ENCODE measurements around the gene SOX13.
"Not testable (repeated sequence)": the region's sequence is repeated elsewhere in the genome, so short reads cannot be mapped to it uniquely, and the experiment has no call there.

Gene SOX13

DNA sequence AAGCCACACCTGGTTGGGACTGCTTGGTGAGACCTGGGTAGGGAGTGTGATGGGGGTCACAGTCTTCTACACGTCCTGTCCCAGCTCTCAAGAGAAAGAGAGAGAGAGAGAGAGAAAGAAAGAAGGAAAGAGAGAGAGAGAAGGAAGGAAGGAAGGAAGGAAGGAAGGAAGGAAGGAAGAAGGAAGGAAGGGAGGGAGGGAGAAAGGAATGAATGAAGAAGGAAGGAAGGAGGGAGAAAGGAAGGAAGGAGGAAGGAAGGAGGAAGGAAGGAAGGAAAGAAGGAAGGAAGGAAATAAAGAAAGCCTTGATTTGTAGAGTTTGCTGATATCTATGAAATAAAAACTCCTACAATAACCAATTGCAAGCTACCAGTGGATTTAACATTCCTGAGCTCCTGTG is 28.5 kb upstream of the SOX13 start:
- no peak overlapping the region for H3K4me3 ChIP-seq (ENCODE audit: low read length)
- TF ChIP-seq, protein P1, sequence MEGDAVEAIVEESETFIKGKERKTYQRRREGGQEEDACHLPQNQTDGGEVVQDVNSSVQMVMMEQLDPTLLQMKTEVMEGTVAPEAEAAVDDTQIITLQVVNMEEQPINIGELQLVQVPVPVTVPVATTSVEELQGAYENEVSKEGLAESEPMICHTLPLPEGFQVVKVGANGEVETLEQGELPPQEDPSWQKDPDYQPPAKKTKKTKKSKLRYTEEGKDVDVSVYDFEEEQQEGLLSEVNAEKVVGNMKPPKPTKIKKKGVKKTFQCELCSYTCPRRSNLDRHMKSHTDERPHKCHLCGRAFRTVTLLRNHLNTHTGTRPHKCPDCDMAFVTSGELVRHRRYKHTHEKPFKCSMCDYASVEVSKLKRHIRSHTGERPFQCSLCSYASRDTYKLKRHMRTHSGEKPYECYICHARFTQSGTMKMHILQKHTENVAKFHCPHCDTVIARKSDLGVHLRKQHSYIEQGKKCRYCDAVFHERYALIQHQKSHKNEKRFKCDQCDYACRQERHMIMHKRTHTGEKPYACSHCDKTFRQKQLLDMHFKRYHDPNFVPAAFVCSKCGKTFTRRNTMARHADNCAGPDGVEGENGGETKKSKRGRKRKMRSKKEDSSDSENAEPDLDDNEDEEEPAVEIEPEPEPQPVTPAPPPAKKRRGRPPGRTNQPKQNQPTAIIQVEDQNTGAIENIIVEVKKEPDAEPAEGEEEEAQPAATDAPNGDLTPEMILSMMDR (conservative IDR thresholded peaks at IDR 0.05; ENCODE audit: low read depth, low read length): no peak
- DNase-seq (ENCODE audit: low read depth): no peak

GRCh38 chr1:204045430-204045829 is 27.5 kb upstream of the SOX13 start:
- DNase-seq (ENCODE audit: low read depth): no peak
- TF ChIP-seq, protein P1 (conservative IDR thresholded peaks at IDR 0.05; ENCODE audit: low read depth, low read length): no peak
- no peak overlapping the region for H3K4me3 ChIP-seq (ENCODE audit: low read length)

DNA sequence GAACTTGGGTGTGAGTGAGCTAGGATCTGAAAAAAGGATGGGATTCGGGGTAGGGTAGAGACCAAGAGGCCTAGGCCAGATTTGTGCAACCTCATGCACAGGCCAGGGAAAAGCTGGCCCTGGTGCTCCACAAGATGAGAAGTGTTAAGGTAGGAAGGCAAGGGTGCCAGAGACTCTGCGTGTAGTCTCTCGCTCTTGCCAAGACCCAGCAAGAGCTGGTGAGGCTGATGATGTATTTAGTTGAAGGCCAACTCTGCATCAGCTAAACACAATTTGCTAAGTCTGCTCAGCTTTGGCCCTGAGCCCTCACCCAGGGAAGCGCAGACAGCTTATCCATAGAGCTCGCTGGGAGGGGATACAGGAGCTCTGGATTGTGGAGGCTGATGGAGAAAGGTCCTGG is 26.6 kb upstream of the SOX13 start:
- TF ChIP-seq, protein P1 (conservative IDR thresholded peaks at IDR 0.05; ENCODE audit: low read depth, low read length): no peak
- no peak overlapping the region for H3K4me3 ChIP-seq (ENCODE audit: low read length)
- DNase-seq (ENCODE audit: low read depth): no peak

DNA sequence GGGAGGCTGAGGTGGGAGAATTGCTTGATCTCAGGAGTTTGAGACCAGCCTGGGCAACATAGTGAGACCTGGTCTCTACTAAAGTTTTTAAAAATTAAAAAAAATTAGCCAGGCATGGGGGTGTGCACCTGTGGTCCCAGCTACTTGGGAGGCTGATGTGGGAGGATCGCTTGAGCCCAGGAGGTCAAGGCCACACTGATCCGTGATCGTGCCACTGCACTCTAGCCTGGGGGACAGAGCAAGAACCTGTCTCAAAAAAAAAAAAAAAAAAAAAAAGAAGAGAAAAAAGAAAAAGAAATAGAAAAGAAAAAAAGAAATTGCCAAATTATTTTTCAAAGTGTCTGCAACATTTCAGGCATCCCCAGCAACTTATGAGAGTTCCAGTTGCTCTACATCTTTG is 24.1 kb upstream of the SOX13 start:
- not testable (repeated sequence) for H3K4me3 ChIP-seq (ENCODE audit: low read length); DNase-seq (ENCODE audit: low read depth)

GRCh38 chr1:204051258-204051657 is 21.7 kb upstream of the SOX13 start:
- TF ChIP-seq, protein P1 (conservative IDR thresholded peaks at IDR 0.05; ENCODE audit: low read depth, low read length): no peak
- no peak for DNase-seq (ENCODE audit: low read depth)
- H3K4me3 ChIP-seq (ENCODE audit: low read length): no peak overlapping the region

DNA sequence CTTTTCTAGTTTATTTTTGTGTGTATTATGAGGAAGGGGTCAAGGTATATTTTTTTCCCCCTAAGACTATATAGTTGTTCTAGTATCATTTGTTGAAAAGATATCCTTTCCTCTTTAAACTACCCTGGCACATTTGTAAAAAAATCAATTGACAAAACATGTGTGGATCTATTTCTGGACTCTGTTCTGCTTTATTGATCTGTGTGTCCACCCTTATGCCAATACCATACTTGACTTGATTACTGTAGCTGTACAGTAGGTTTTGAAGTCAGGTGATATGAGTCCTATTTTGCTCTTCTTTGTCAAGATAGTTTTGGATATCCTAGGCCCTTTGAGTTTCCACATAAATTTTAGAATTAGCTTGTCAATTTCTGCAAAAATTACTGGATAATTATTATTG is 21.2 kb upstream of the SOX13 start:
- TF ChIP-seq, protein P1 (conservative IDR thresholded peaks at IDR 0.05; ENCODE audit: low read depth, low read length): no peak
- H3K4me3 ChIP-seq (ENCODE audit: low read length): no peak overlapping the region
- DNase-seq (ENCODE audit: low read depth): no peak

DNA sequence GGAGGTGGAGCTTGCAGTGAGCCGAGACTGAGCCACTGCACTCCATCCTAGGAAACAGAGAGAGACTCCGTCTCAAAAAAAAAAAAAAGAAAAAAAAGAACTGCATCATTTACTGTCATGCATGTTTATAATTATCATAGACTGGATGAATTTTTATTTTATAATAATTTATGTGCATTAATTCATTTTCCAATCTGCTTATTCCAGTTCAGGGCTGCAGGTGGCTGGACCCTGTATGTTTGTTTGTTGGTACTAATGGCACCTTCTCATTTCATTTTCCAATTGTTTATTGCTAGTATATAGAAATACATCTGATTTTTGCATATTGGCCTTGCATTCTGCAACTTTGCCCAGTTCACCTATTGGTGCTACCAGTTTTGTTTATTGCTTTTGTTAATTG is 19.0 kb upstream of the SOX13 start:
- H3K4me3 ChIP-seq (ENCODE audit: low read length): no peak overlapping the region
- DNase-seq (ENCODE audit: low read depth): no peak
- TF ChIP-seq, protein P1 (conservative IDR thresholded peaks at IDR 0.05; ENCODE audit: low read depth, low read length): no peak

- TF ChIP-seq, protein P1 (conservative IDR thresholded peaks at IDR 0.05; ENCODE audit: low read depth, low read length): no peak
- no peak for DNase-seq (ENCODE audit: low read depth)
- H3K4me3 ChIP-seq (ENCODE audit: low read length): no peak overlapping the region
Measured at GRCh38 chr1:204059970-204060369, 12.9 kb upstream of the SOX13 start.
